GM23338 (cell line): Measurements from ENCODE around the gene HBS1L. TPM values are rescaled to one million over a fixed set of nuclear protein-coding genes. Genes with fewer than 3 reads are reported as not detected.

Experiments used
- ATAC-seq: fragments of 200-7000 bp; cut with Tn5 transposase; 3 replicates; pipeline ENCODE4 v1.9.1; 2020
- DNase-seq: peaks from one replicate; pipeline ENCODE4 v3.0.0-alpha.2; 2015; ENCODE audit warnings: low spot score
- H2AFZ ChIP-seq: fragments of 200-600 bp; sonication (generic); 2 replicates; pipeline ENCODE4 v1.8.0; 2016; ENCODE audit warnings: antibody characterized with exemption, mild to moderate bottlenecking, moderate library complexity
- H3F3A ChIP-seq: fragments of 200-600 bp; sonication (generic); replicated peaks from 2 replicates; pipeline ENCODE4 v1.8.0; 2017; ENCODE audit warnings: antibody characterized with exemption, mixed run types, low read depth
- H3K27ac ChIP-seq: fragments of 200-600 bp; sonication (generic); 2 replicates; pipeline ENCODE4 v1.6.1; 2016; ENCODE audit warnings: low read depth
- H3K27me3 ChIP-seq: fragments of 200-600 bp; sonication (generic); 2 replicates; pipeline ENCODE4 v1.8.0; 2016; ENCODE audit warnings: mild to moderate bottlenecking, mixed run types, moderate library complexity; ENCODE audit not compliant: insufficient read depth
- H3K36me3 ChIP-seq: fragments of 200-600 bp; sonication (generic); 2 replicates; pipeline ENCODE4 v1.8.0; 2016; ENCODE audit warnings: mild to moderate bottlenecking; ENCODE audit not compliant: insufficient read depth
- H3K4me1 ChIP-seq: fragments of 200-600 bp; sonication (generic); 2 replicates; pipeline ENCODE4 v1.8.0; 2016; ENCODE audit warnings: mild to moderate bottlenecking, moderate library complexity; ENCODE audit not compliant: insufficient read depth
- H3K4me2 ChIP-seq: fragments of 200-600 bp; sonication (generic); 2 replicates; pipeline ENCODE4 v1.7.1; 2017; ENCODE audit warnings: mixed run types
- H3K4me3 ChIP-seq: fragments of 200-600 bp; sonication (generic); 2 replicates; pipeline ENCODE4 v1.6.1; 2016; ENCODE audit warnings: mixed run types
- H3K79me2 ChIP-seq: fragments of 200-600 bp; sonication (generic); replicated peaks from 2 replicates; pipeline ENCODE4 v1.8.0; 2017; ENCODE audit warnings: mild to moderate bottlenecking; ENCODE audit not compliant: insufficient read depth
- H3K9me2 ChIP-seq: fragments of 200-600 bp; sonication (generic); 2 replicates; pipeline ENCODE4 v1.8.0; 2017; ENCODE audit not compliant: insufficient read depth
- H4K20me1 ChIP-seq: fragments of 200-600 bp; sonication (generic); replicated peaks from 2 replicates; pipeline ENCODE4 v1.8.0; 2017; ENCODE audit warnings: mild to moderate bottlenecking; ENCODE audit not compliant: insufficient read depth
- H3K27ac Mint-ChIP-seq: 2 replicates; pipeline ENCODE4 v1.8.0; 2020; ENCODE audit warnings: inconsistent platforms, mild to moderate bottlenecking, moderate library complexity, mixed read lengths
- H3K27me3 Mint-ChIP-seq: 3 replicates; pipeline ENCODE4 v1.8.0; 2022; ENCODE audit warnings: low read depth, mild to moderate bottlenecking, moderate library complexity, mixed read lengths, inconsistent platforms; ENCODE audit not compliant: insufficient read depth, poor library complexity
- H3K36me3 Mint-ChIP-seq: 3 replicates; pipeline ENCODE4 v1.8.0; 2021; ENCODE audit warnings: low read depth, mild to moderate bottlenecking, inconsistent platforms, moderate library complexity, mixed read lengths
- H3K4me1 Mint-ChIP-seq: 3 replicates; pipeline ENCODE4 v1.8.0; 2020; ENCODE audit warnings: mild to moderate bottlenecking, inconsistent platforms, mixed read lengths
- H3K4me3 Mint-ChIP-seq: 3 replicates; pipeline ENCODE4 v1.8.0; 2021; ENCODE audit warnings: moderate library complexity, mild to moderate bottlenecking, inconsistent platforms, mixed read lengths
- H3K9me3 Mint-ChIP-seq: 3 replicates; pipeline ENCODE4 v1.8.0; 2020; ENCODE audit warnings: moderate library complexity, mild to moderate bottlenecking, inconsistent platforms, mixed read lengths
- CREB1 ChIP-seq: fragments of 250-450 bp; sonication (Bioruptor Pico); IDR thresholded peaks from 2 replicates; pipeline ENCODE4 v1.5.0; 2020; ENCODE audit warnings: low read depth, mild to moderate bottlenecking, moderate library complexity
- EZH2 ChIP-seq: fragments of 200-600 bp; sonication (generic); IDR thresholded peaks from one replicate; pipeline ENCODE4 v1.8.0; 2017; ENCODE audit warnings: antibody characterized with exemption, mild to moderate bottlenecking, low read depth; ENCODE audit not compliant: unreplicated experiment
- EZH2phosphoT487 ChIP-seq: fragments of 200-600 bp; sonication (generic); IDR thresholded peaks from one replicate; pipeline ENCODE4 v1.8.1; 2018; ENCODE audit warnings: antibody characterized with exemption; ENCODE audit not compliant: unreplicated experiment
- JUNB ChIP-seq: IDR thresholded peaks from one replicate; pipeline ENCODE4 v1.6.1; 2016; ENCODE audit warnings: antibody characterized with exemption; ENCODE audit not compliant: unreplicated experiment
- NANOG ChIP-seq: IDR thresholded peaks from 2 replicates; pipeline ENCODE4 v1.6.1; 2016; ENCODE audit warnings: antibody characterized with exemption, borderline replicate concordance
- STAT1 ChIP-seq: IDR thresholded peaks from one replicate; pipeline ENCODE4 v1.6.1; 2016; ENCODE audit warnings: antibody characterized with exemption; ENCODE audit not compliant: unreplicated experiment
- ZNF114 ChIP-seq: fragments of 250-450 bp; sonication (Bioruptor Pico); IDR thresholded peaks from 2 replicates; pipeline ENCODE4 v1.5.0; 2020; ENCODE audit warnings: mild to moderate bottlenecking, moderate library complexity
- polyA plus RNA-seq: library from polyadenylated mRNA; unstranded; fragments of >200 nt; fragmentation: Nextera tagmentation; extraction: Ambion mirVana; gene quantifications from 2 replicates; pipeline ENCODE4 v1.2.1, GENCODE V29; 2016
- total RNA-seq: library from RNA; depleted of rRNA; stranded (reverse); fragments of >200 nt; shearing (Covaris generic); gene quantifications from 2 replicates; pipeline ENCODE4 v1.2.3, GENCODE V29; 2014
- TF ChIP-seq, protein P1 (sequence below): IDR thresholded peaks from 2 replicates; pipeline ENCODE4 v1.6.1; 2016; ENCODE audit warnings: antibody characterized with exemption
- TF ChIP-seq, protein P2 (sequence below): IDR thresholded peaks from one replicate; pipeline ENCODE4 v1.6.1; 2018; ENCODE audit warnings: antibody characterized with exemption; ENCODE audit not compliant: unreplicated experiment
- TF ChIP-seq, protein P3 (sequence below), 2 experiments: fragments of 200-600 bp in 1 of 2; sonication (generic) in 1 of 2; conservative IDR thresholded peaks; 2 replicates each; pipeline versions ENCODE4 v1.5.1 to v1.6.1; 2016 to 2017; ENCODE audit warnings: antibody characterized with exemption in 2 of 2, low read depth in 2 of 2, mild to moderate bottlenecking in 2 of 2, moderate library complexity in 1 of 2

Gene HBS1L
- total and polyA plus RNA-seq, 2 experiments from 2014 or later: 59.9 to 94.1 TPM

DNA sequence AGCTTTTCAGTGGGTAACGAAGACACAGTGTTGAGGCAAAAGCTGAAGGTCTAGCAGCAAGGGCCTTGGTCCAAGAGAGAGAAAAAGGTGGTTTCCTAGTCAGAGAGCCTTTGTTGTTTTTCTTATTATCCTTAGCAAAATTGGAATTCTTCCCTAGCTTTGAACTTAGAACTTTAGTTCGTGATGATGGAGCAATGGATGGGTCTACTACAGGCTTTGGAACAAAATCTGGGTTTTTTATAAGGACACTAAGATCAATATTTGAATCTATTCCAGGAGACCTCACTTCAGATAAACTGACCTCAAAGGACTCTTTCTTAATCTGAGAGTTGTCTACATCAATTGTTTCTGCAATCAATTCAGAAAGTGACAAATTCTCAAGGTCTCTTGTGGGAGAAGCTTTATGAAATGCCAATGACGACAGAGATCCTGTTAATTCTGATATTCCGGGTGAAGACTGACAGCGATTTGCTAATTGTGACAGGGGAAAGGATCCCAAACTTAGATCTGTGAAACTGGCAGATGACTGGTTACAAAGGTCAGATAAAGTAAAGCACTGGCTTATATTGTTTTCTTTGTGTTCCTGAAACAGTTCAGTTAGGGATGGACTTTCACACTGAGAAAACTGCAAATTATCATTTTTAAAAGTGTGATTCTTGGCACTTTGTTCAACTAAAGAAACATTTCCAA is 17.7 kb downstream of the HBS1L start:
- H2AFZ ChIP-seq: no peak overlapping the region
- DNase-seq (no peak), ATAC-seq (no peak)
- no peaks in the 10 kb centered on the region for H3K9me3 Mint-ChIP-seq
- no peak overlapping the region for H3K27ac Mint-ChIP-seq
- peaks cover 19% of the 10 kb centered on the region for H3K36me3 ChIP-seq
- no peaks in the 10 kb centered on the region for H3K4me1 ChIP-seq
- H3K27me3 Mint-ChIP-seq: no peaks in the 10 kb centered on the region
- no peaks in the 10 kb centered on the region for H4K20me1 ChIP-seq
- no peak overlapping the region for H3K4me2 ChIP-seq
- no peaks in the 10 kb centered on the region for H3K27me3 ChIP-seq
- H3K36me3 Mint-ChIP-seq: peaks cover 39% of the 10 kb centered on the region
- no peaks in the 10 kb centered on the region for H3K4me1 Mint-ChIP-seq
- no peak overlapping the region for H3K27ac ChIP-seq
- no peaks in the 10 kb centered on the region for H3F3A ChIP-seq
- no peaks in the 10 kb centered on the region for H3K9me2 ChIP-seq
- H3K4me3 ChIP-seq: no peak overlapping the region
- TF ChIP-seq NANOG: no peak
- no peak for TF ChIP-seq JUNB
- TF ChIP-seq, protein P1, sequence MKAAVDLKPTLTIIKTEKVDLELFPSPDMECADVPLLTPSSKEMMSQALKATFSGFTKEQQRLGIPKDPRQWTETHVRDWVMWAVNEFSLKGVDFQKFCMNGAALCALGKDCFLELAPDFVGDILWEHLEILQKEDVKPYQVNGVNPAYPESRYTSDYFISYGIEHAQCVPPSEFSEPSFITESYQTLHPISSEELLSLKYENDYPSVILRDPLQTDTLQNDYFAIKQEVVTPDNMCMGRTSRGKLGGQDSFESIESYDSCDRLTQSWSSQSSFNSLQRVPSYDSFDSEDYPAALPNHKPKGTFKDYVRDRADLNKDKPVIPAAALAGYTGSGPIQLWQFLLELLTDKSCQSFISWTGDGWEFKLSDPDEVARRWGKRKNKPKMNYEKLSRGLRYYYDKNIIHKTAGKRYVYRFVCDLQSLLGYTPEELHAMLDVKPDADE: no peak
- no peak for TF ChIP-seq EZH2phosphoT487
- TF ChIP-seq EZH2: no peak
- no peak for TF ChIP-seq STAT1
- no peak for TF ChIP-seq CREB1
- TF ChIP-seq, protein P2, sequence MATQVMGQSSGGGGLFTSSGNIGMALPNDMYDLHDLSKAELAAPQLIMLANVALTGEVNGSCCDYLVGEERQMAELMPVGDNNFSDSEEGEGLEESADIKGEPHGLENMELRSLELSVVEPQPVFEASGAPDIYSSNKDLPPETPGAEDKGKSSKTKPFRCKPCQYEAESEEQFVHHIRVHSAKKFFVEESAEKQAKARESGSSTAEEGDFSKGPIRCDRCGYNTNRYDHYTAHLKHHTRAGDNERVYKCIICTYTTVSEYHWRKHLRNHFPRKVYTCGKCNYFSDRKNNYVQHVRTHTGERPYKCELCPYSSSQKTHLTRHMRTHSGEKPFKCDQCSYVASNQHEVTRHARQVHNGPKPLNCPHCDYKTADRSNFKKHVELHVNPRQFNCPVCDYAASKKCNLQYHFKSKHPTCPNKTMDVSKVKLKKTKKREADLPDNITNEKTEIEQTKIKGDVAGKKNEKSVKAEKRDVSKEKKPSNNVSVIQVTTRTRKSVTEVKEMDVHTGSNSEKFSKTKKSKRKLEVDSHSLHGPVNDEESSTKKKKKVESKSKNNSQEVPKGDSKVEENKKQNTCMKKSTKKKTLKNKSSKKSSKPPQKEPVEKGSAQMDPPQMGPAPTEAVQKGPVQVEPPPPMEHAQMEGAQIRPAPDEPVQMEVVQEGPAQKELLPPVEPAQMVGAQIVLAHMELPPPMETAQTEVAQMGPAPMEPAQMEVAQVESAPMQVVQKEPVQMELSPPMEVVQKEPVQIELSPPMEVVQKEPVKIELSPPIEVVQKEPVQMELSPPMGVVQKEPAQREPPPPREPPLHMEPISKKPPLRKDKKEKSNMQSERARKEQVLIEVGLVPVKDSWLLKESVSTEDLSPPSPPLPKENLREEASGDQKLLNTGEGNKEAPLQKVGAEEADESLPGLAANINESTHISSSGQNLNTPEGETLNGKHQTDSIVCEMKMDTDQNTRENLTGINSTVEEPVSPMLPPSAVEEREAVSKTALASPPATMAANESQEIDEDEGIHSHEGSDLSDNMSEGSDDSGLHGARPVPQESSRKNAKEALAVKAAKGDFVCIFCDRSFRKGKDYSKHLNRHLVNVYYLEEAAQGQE: no peak
- TF ChIP-seq, protein P3, sequence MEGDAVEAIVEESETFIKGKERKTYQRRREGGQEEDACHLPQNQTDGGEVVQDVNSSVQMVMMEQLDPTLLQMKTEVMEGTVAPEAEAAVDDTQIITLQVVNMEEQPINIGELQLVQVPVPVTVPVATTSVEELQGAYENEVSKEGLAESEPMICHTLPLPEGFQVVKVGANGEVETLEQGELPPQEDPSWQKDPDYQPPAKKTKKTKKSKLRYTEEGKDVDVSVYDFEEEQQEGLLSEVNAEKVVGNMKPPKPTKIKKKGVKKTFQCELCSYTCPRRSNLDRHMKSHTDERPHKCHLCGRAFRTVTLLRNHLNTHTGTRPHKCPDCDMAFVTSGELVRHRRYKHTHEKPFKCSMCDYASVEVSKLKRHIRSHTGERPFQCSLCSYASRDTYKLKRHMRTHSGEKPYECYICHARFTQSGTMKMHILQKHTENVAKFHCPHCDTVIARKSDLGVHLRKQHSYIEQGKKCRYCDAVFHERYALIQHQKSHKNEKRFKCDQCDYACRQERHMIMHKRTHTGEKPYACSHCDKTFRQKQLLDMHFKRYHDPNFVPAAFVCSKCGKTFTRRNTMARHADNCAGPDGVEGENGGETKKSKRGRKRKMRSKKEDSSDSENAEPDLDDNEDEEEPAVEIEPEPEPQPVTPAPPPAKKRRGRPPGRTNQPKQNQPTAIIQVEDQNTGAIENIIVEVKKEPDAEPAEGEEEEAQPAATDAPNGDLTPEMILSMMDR (conservative IDR thresholded peaks at IDR 0.05; ENCODE audit: low read depth in 2 of 2): no peak
- no peak for TF ChIP-seq ZNF114 (CRISPR knock-in tag)
- no peak overlapping the region for H3K4me3 Mint-ChIP-seq
- H3K79me2 ChIP-seq: peaks cover 7% of the 10 kb centered on the region
